ENCODE data around the gene ANKS3.

- TF ChIP-seq CTCF (IDR thresholded peaks at IDR 0.05) (no peak), POLR2A (IDR thresholded peaks at IDR 0.05) (no peak), EP300 (IDR thresholded peaks at IDR 0.05) (no peak)
Measured at GRCh38 chr16:4689091-4689671, 44.9 kb downstream of the ANKS3 start.
